Stimulated activated CD4-positive, alpha-beta T cell treated with anti-CD3 and anti-CD28 coated beads, Interleukin-1b, Interleukin-23, amount 100 ng/mL, for 48 hours (primary cell): ENCODE measurements around the gene FBN2.
"Not testable (repeated sequence)": the region's sequence is repeated elsewhere in the genome, so short reads cannot be mapped to it uniquely, and the experiment has no call there.

Experiments
- DNase-seq: peaks from one replicate; pipeline ENCODE4 v3.0.0-alpha.2; 2020

Gene FBN2

GRCh38 chr5:128477944-128478343, 60.1 kb downstream of the FBN2 start:
- DNase-seq: no peak

GRCh38 chr5:128475693-128476092, 62.4 kb downstream of the FBN2 start:
- DNase-seq: no peak

GRCh38 chr5:128472919-128473318, 65.1 kb downstream of the FBN2 start:
- DNase-seq: no peak

GRCh38 chr5:128472036-128472435, 66.0 kb downstream of the FBN2 start:
- DNase-seq: no peak

- no peak for DNase-seq
These were observed 67.4 kb downstream of the FBN2 start for GRCh38 chr5:128470663-128471062.

- no peak for DNase-seq
These were observed 68.1 kb downstream of the FBN2 start for GRCh38 chr5:128469912-128470311.

GRCh38 chr5:128466980-128467379, 71.1 kb downstream of the FBN2 start:
- DNase-seq: no peak

- no peak for DNase-seq
These were observed 71.5 kb downstream of the FBN2 start for GRCh38 chr5:128466554-128466953.

- no peak for DNase-seq
These were observed 73.4 kb downstream of the FBN2 start for GRCh38 chr5:128464596-128464995.

GRCh38 chr5:128462330-128462729, 75.7 kb downstream of the FBN2 start:
- DNase-seq: no peak

GRCh38 chr5:128457147-128457915, 80.7 kb downstream of the FBN2 start:
- not testable (repeated sequence) for DNase-seq

GRCh38 chr5:128455841-128456361, 82.1 kb downstream of the FBN2 start:
- DNase-seq: no peak

- DNase-seq: no peak
These were observed 84.9 kb downstream of the FBN2 start for GRCh38 chr5:128453121-128453520.

- DNase-seq: not testable (repeated sequence)
These were observed 90.8 kb downstream of the FBN2 start for GRCh38 chr5:128447224-128447623.

- no peak for DNase-seq
These were observed 96.1 kb downstream of the FBN2 start for GRCh38 chr5:128441941-128442350.

- no peak for DNase-seq
These were observed 96.9 kb downstream of the FBN2 start for GRCh38 chr5:128441165-128441564.

- DNase-seq: no peak
These were observed 101.3 kb downstream of the FBN2 start for GRCh38 chr5:128436749-128437188.

- no peak for DNase-seq
These were observed 102.2 kb downstream of the FBN2 start for GRCh38 chr5:128435861-128436260.

GRCh38 chr5:128434993-128435392, 103.1 kb downstream of the FBN2 start:
- DNase-seq: no peak

GRCh38 chr5:128432913-128433440, 105.1 kb downstream of the FBN2 start:
- no peak for DNase-seq

- DNase-seq: no peak
These were observed 110.1 kb downstream of the FBN2 start for GRCh38 chr5:128427921-128428320.

GRCh38 chr5:128426090-128426534, 111.9 kb downstream of the FBN2 start:
- no peak for DNase-seq

GRCh38 chr5:128424646-128425045, 113.4 kb downstream of the FBN2 start:
- DNase-seq: no peak

- DNase-seq: no peak
These were observed 115.4 kb downstream of the FBN2 start for GRCh38 chr5:128422612-128423011.
